Kidney epithelial cell (primary cell): ENCODE results near the gene FEM1B. TPM values are rescaled to one million over a fixed set of nuclear protein-coding genes. Genes with fewer than 3 reads are reported as not detected.

Source experiments
- DNase-seq: peaks from one replicate; pipeline ENCODE4 v3.0.0-alpha.2; 2010; ENCODE audit warnings: low read depth
- H3K27me3 ChIP-seq: 2 replicates; pipeline ENCODE4 v1.6.0; 2011; ENCODE audit warnings: low read length; ENCODE audit not compliant: control insufficient read depth, insufficient read depth
- H3K36me3 ChIP-seq: 2 replicates; pipeline ENCODE4 v1.5.1; 2011; ENCODE audit warnings: low read length; ENCODE audit not compliant: control insufficient read depth, insufficient read depth
- H3K4me3 ChIP-seq: 2 replicates; pipeline ENCODE4 v1.5.1; 2011; ENCODE audit warnings: low read depth, mild to moderate bottlenecking, control low read depth, low read length
- CTCF ChIP-seq: IDR thresholded peaks from 2 replicates; pipeline ENCODE4 v1.5.1; 2011; ENCODE audit warnings: mild to moderate bottlenecking, moderate library complexity, low read length, control low read depth, inconsistent platforms; ENCODE audit not compliant: insufficient read depth, poor library complexity, severe bottlenecking
- total RNA-seq: library from RNA; depleted of rRNA; stranded (reverse); fragments of >200 nt; gene quantifications from 2 replicates; pipeline ENCODE4 v1.2.3, GENCODE V29; 2015

FEM1B gene
- total RNA-seq, 1 donor from 2014 or later: 37.6 TPM

GRCh38 chr15:68299436-68299835 is 21.9 kb downstream of the FEM1B start:
- no peak for TF ChIP-seq CTCF
- DNase-seq: no peak
- Histone ChIP-seq H3K36me3 (no peaks in the 10 kb centered on the region), H3K27me3 (no peaks in the 10 kb centered on the region), H3K4me3 (no peak overlapping the region)

GRCh38 chr15:68300115-68300940 is 22.8 kb downstream of the FEM1B start:
- Histone ChIP-seq H3K27me3 (no peaks in the 10 kb centered on the region), H3K4me3 (no peak overlapping the region), H3K36me3 (no peaks in the 10 kb centered on the region)
- DNase-seq: no peak
- TF ChIP-seq CTCF: no peak

- no peak for DNase-seq
- H3K4me3 ChIP-seq: no peak overlapping the region
- no peak for TF ChIP-seq CTCF
- no peaks in the 10 kb centered on the region for H3K27me3 ChIP-seq
- H3K36me3 ChIP-seq: no peaks in the 10 kb centered on the region
Measured at GRCh38 chr15:68301301-68301700, 23.8 kb downstream of the FEM1B start.

- Histone ChIP-seq H3K4me3 (no peak overlapping the region), H3K27me3 (no peaks in the 10 kb centered on the region), H3K36me3 (no peaks in the 10 kb centered on the region)
- DNase-seq: no peak
- no peak for TF ChIP-seq CTCF
Measured at GRCh38 chr15:68302729-68303128, 25.2 kb downstream of the FEM1B start.

DNA sequence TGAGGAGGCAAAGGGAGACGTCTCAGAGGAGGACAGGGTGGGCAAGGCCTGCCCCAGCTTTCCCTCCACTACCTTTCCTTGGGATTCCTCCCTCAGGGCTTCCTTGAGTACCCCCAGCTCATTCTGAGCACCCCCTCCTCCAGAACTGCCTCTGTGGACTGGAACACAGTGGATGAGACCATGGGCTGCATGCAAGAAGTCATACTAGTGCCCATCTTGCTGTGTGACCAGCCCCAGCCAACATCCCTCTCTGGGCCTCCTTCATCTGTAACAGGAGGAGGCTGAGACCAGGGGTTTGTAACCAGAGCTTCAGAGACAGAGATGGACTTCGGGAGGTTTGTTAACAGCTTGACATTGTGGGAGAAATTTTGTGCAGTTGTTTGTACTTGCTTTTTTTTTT is 25.6 kb downstream of the FEM1B start:
- Histone ChIP-seq H3K36me3 (no peaks in the 10 kb centered on the region), H3K4me3 (no peak overlapping the region), H3K27me3 (no peaks in the 10 kb centered on the region)
- TF ChIP-seq CTCF: no peak
- no peak for DNase-seq
